Measurements from ENCODE around the gene EVA1A. TPM values are rescaled to one million over a fixed set of nuclear protein-coding genes. Genes with fewer than 3 reads are reported as not detected.

EVA1A gene
- total and polyA plus RNA-seq, 4 donors, result 45.7 to 206 (median 100) TPM

GRCh38 chr2:75454241-75454620 lies 106.5 kb downstream of the EVA1A start:
- Histone ChIP-seq H3K4me3 (ENCODE audit: low read depth in 1 of 3, low read length in 3 of 3) (no peak overlapping the region), H3K27ac (ENCODE audit: low read depth in 1 of 2, low read length in 2 of 2) (no peak overlapping the region), H3K9me3 (ENCODE audit: control insufficient read depth in 4 of 4, low read length in 3 of 4) (no peaks in the 10 kb centered on the region), H3K4me1 (ENCODE audit: control insufficient read depth in 4 of 4, insufficient read depth in 4 of 4, low read length in 3 of 4) (no peaks in the 10 kb centered on the region), H3K36me3 (ENCODE audit: control insufficient read depth in 4 of 4, insufficient read depth in 3 of 4, low read depth in 1 of 4, low read length in 3 of 4) (no peaks in the 10 kb centered on the region), H3K9ac (ENCODE audit: low read depth in 1 of 2, low read length in 2 of 2) (no peak overlapping the region), H3K27me3 (ENCODE audit: control insufficient read depth in 4 of 4, insufficient read depth in 4 of 4, low read length in 3 of 4) (no peaks in the 10 kb centered on the region)
- TF ChIP-seq FOXA2 (IDR thresholded peaks at IDR 0.05) (no peak), JUND (IDR thresholded peaks at IDR 0.05) (no peak), NR2F2 (IDR thresholded peaks at IDR 0.05) (no peak), MAX (IDR thresholded peaks at IDR 0.05) (no peak), RAD21 (IDR thresholded peaks at IDR 0.05) (no peak), EGR1 (IDR thresholded peaks at IDR 0.05; ENCODE audit: low read depth in 2 of 2) (no peak), RXRA (IDR thresholded peaks at IDR 0.05) (no peak), ZBTB33 (IDR thresholded peaks at IDR 0.05) (no peak), HNF4G (IDR thresholded peaks at IDR 0.05) (no peak), FOXA1 (IDR thresholded peaks at IDR 0.05) (no peak), TAF1 (conservative IDR thresholded peaks at IDR 0.05) (no peak), YY1 (IDR thresholded peaks at IDR 0.05) (no peak), HNF4A (conservative IDR thresholded peaks at IDR 0.05) (no peak)
- TF ChIP-seq, protein P1, sequence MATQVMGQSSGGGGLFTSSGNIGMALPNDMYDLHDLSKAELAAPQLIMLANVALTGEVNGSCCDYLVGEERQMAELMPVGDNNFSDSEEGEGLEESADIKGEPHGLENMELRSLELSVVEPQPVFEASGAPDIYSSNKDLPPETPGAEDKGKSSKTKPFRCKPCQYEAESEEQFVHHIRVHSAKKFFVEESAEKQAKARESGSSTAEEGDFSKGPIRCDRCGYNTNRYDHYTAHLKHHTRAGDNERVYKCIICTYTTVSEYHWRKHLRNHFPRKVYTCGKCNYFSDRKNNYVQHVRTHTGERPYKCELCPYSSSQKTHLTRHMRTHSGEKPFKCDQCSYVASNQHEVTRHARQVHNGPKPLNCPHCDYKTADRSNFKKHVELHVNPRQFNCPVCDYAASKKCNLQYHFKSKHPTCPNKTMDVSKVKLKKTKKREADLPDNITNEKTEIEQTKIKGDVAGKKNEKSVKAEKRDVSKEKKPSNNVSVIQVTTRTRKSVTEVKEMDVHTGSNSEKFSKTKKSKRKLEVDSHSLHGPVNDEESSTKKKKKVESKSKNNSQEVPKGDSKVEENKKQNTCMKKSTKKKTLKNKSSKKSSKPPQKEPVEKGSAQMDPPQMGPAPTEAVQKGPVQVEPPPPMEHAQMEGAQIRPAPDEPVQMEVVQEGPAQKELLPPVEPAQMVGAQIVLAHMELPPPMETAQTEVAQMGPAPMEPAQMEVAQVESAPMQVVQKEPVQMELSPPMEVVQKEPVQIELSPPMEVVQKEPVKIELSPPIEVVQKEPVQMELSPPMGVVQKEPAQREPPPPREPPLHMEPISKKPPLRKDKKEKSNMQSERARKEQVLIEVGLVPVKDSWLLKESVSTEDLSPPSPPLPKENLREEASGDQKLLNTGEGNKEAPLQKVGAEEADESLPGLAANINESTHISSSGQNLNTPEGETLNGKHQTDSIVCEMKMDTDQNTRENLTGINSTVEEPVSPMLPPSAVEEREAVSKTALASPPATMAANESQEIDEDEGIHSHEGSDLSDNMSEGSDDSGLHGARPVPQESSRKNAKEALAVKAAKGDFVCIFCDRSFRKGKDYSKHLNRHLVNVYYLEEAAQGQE (IDR thresholded peaks at IDR 0.05), result no peak
- TF ChIP-seq, protein P2, sequence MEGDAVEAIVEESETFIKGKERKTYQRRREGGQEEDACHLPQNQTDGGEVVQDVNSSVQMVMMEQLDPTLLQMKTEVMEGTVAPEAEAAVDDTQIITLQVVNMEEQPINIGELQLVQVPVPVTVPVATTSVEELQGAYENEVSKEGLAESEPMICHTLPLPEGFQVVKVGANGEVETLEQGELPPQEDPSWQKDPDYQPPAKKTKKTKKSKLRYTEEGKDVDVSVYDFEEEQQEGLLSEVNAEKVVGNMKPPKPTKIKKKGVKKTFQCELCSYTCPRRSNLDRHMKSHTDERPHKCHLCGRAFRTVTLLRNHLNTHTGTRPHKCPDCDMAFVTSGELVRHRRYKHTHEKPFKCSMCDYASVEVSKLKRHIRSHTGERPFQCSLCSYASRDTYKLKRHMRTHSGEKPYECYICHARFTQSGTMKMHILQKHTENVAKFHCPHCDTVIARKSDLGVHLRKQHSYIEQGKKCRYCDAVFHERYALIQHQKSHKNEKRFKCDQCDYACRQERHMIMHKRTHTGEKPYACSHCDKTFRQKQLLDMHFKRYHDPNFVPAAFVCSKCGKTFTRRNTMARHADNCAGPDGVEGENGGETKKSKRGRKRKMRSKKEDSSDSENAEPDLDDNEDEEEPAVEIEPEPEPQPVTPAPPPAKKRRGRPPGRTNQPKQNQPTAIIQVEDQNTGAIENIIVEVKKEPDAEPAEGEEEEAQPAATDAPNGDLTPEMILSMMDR (IDR thresholded peaks at IDR 0.05; ENCODE audit: low read depth, low read length, missing input control), result no peak
- TF ChIP-seq, protein P3, sequence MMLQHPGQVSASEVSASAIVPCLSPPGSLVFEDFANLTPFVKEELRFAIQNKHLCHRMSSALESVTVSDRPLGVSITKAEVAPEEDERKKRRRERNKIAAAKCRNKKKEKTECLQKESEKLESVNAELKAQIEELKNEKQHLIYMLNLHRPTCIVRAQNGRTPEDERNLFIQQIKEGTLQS (IDR thresholded peaks at IDR 0.05), result no peak
- no peak for DNase-seq (ENCODE audit: low spot score)
- 69% methylated on average over 2 of the region's 2 CpGs for WGBS
